HG03520 (cell line): Measurements from ENCODE around the gene CDCA5.

Source experiments
- ATAC-seq: cut with Tn5 transposase; IDR thresholded peaks from one replicate; pipeline ENCODE4 v1.9.1; 2021; ENCODE audit warnings: mild to moderate bottlenecking, moderate library complexity; ENCODE audit not compliant: unreplicated experiment

CDCA5 gene

GRCh38 chr11:65083834-65084597 lies at the start of gene CDCA5, which contains the start of gene ZFPL1:
CDCA5 (minus strand) TSS chr11:65084040; CDS start chr11:65083978, 62 bp downstream.
ZFPL1 (plus strand) TSS chr11:65084222; CDS start chr11:65084699, 477 bp downstream.
- peak; percentile 65 for ATAC-seq

- ATAC-seq: no peak
Measured at GRCh38 chr11:65132988-65133700, 49.3 kb upstream of the CDCA5 start.

GRCh38 chr11:65132238-65132987 lies 48.6 kb upstream of the CDCA5 start:
- ATAC-seq: no peak

- no peak for ATAC-seq
Measured at GRCh38 chr11:65131895-65132237, 48.0 kb upstream of the CDCA5 start.

GRCh38 chr11:65131417-65131776 lies 47.6 kb upstream of the CDCA5 start:
- ATAC-seq: no peak

- no peak for ATAC-seq
Measured at GRCh38 chr11:65130631-65131416, 47.0 kb upstream of the CDCA5 start.

GRCh38 chr11:65129649-65130441 lies 46.0 kb upstream of the CDCA5 start:
- no peak for ATAC-seq

GRCh38 chr11:65128182-65129145 lies 44.6 kb upstream of the CDCA5 start:
- ATAC-seq: no peak

GRCh38 chr11:65127473-65128181 lies 43.8 kb upstream of the CDCA5 start:
- ATAC-seq: no peak

- no peak for ATAC-seq
Measured at GRCh38 chr11:65126624-65127274, 42.9 kb upstream of the CDCA5 start.

- no peak for ATAC-seq
Measured at GRCh38 chr11:65125197-65126056, 41.6 kb upstream of the CDCA5 start.

GRCh38 chr11:65124480-65125196 lies 40.8 kb upstream of the CDCA5 start:
- ATAC-seq: no peak

- ATAC-seq: peak; percentile 64
Measured at GRCh38 chr11:65121865-65122696, 38.2 kb upstream of the CDCA5 start, which contains the start of the genes FAU and MRPL49. FAU (minus strand) TSS chr11:65122134; CDS start chr11:65121813, 321 bp downstream. MRPL49 (plus strand) TSS chr11:65122321; CDS start chr11:65122347, 26 bp downstream.

GRCh38 chr11:65121447-65121864 lies 37.6 kb upstream of the CDCA5 start:
- ATAC-seq: no peak

- ATAC-seq: no peak
Measured at GRCh38 chr11:65120831-65121230, 37.0 kb upstream of the CDCA5 start.
